Keratinocyte (primary cell): ENCODE measurements around the gene PDGFRA. TPM values are rescaled to one million over a fixed set of nuclear protein-coding genes. Genes with fewer than 3 reads are reported as not detected.
A peak's percentile ranks its signal among the peaks of the same experiment; 100 is the strongest.

Source experiments
- DNase-seq: peaks from one replicate; pipeline ENCODE4 v3.0.0-alpha.2; 2011; ENCODE audit warnings: low read depth, missing footprints, low spot score
- FAIRE-seq: peaks from 2 replicates; lab custom pipeline; 2011; peaks lifted over from hg19 to GRCh38; lab: Jason Lieb, UNC
- H2AFZ ChIP-seq: 2 replicates; pipeline ENCODE4 v1.6.0; 2012; ENCODE audit warnings: low read length, control low read depth, inconsistent platforms; ENCODE audit not compliant: control insufficient read depth
- H3K27ac ChIP-seq: 2 replicates; pipeline ENCODE4 v1.5.1; 2011; ENCODE audit warnings: low read length; ENCODE audit not compliant: control insufficient read depth, insufficient read depth
- H3K27me3 ChIP-seq: 3 replicates; pipeline ENCODE4 v1.6.0; 2011; ENCODE audit warnings: low read length; ENCODE audit not compliant: control insufficient read depth, insufficient read depth; ENCODE audit errors: extremely low read depth
- H3K36me3 ChIP-seq, 2 experiments: 2 replicates in 1 of 2; 3 replicates in 1 of 2; pipeline ENCODE4 v1.5.1; 2011; ENCODE audit warnings: low read length in 2 of 2, mild to moderate bottlenecking in 1 of 2; ENCODE audit not compliant: control insufficient read depth in 2 of 2, insufficient read depth in 2 of 2; ENCODE audit errors: extremely low read depth in 1 of 2
- H3K4me1 ChIP-seq: 3 replicates; pipeline ENCODE4 v1.5.1; 2011; ENCODE audit warnings: low read length; ENCODE audit not compliant: control insufficient read depth, insufficient read depth; ENCODE audit errors: extremely low read depth
- H3K4me2 ChIP-seq: 3 replicates; pipeline ENCODE4 v1.6.0; 2011; ENCODE audit warnings: low read depth, low read length; ENCODE audit not compliant: control insufficient read depth, insufficient read depth; ENCODE audit errors: extremely low read depth
- H3K4me3 ChIP-seq, 3 experiments: fragments of 200-600 bp in 1 of 3; sonication (generic) in 1 of 3; 2 replicates in 2 of 3; 3 replicates in 1 of 3; pipeline ENCODE4 v1.5.1; 2011 to 2016; ENCODE audit warnings: low read length in 3 of 3, mild to moderate bottlenecking in 3 of 3, control low read depth in 2 of 3, inconsistent platforms in 1 of 3, low read depth in 1 of 3, mixed read lengths in 1 of 3, mixed run types in 1 of 3, moderate library complexity in 1 of 3; ENCODE audit not compliant: control insufficient read depth in 2 of 3, insufficient read depth in 2 of 3; ENCODE audit errors: extremely low read depth in 1 of 3
- H3K79me2 ChIP-seq: 2 replicates; pipeline ENCODE4 v1.6.0; 2012; ENCODE audit warnings: low read length; ENCODE audit not compliant: control insufficient read depth, insufficient read depth
- H3K9ac ChIP-seq: 3 replicates; pipeline ENCODE4 v1.6.0; 2011; ENCODE audit warnings: low read length; ENCODE audit not compliant: control insufficient read depth, insufficient read depth; ENCODE audit errors: extremely low read depth
- H3K9me1 ChIP-seq: 3 replicates; pipeline ENCODE4 v1.6.0; 2011; ENCODE audit warnings: low read length; ENCODE audit not compliant: control insufficient read depth, insufficient read depth; ENCODE audit errors: extremely low read depth
- H3K9me3 ChIP-seq: 2 replicates; pipeline ENCODE4 v1.5.1; 2012; ENCODE audit warnings: low read depth, low read length; ENCODE audit not compliant: control insufficient read depth
- H4K20me1 ChIP-seq: 3 replicates; pipeline ENCODE4 v1.6.0; 2011; ENCODE audit warnings: low read length; ENCODE audit not compliant: control insufficient read depth, insufficient read depth; ENCODE audit errors: extremely low read depth
- CTCF ChIP-seq, 3 experiments: IDR thresholded peaks in 1 of 3; conservative IDR thresholded peaks in 1 of 3; optimal IDR thresholded peaks in 1 of 3; 2 replicates in 2 of 3; 3 replicates in 1 of 3; pipeline versions ENCODE3 to v1.5.1; 2011; ENCODE audit warnings: low read length in 3 of 3, mild to moderate bottlenecking in 3 of 3, moderate library complexity in 2 of 3, control low read depth in 1 of 3, inconsistent platforms in 1 of 3; ENCODE audit not compliant: insufficient read depth in 2 of 3; ENCODE audit errors: extremely low read depth in 1 of 3
- EZH2 ChIP-seq: IDR thresholded peaks from one replicate; pipeline ENCODE4 v1.6.1; 2012; ENCODE audit warnings: inconsistent platforms, mild to moderate bottlenecking, low read length, moderate library complexity
- dilution Hi-C: fragments of 300-500 bp; cut with MboI; formaldehyde crosslinking; loops from one replicate; pipeline ENCODE4 v1.7.0; 2020; ENCODE audit warnings: low sequenced_read_pairs; ENCODE audit not compliant: extremely low pct_ligation_motif_present
- polyA plus RNA-seq, 5 experiments: library from polyadenylated mRNA; depleted of rRNA in 3 of 5; stranded (reverse) in 3 of 5; stranded (forward) in 1 of 5; unstranded in 1 of 5; fragments of >200 nt; gene quantifications; 1 replicate in 1 of 5; 2 replicates in 3 of 5; 3 replicates in 1 of 5; pipeline versions ENCODE4 v1.2.1 to v1.2.3, GENCODE V29; 2011 to 2012; ENCODE audit warnings: missing spikeins in 2 of 5, low read depth in 1 of 5, low replicate concordance in 1 of 5

PDGFRA gene
- polyA plus RNA-seq, 1 donor (not counting 4 experiments of a cell fraction or from before 2014, with no cell fraction given): 0.22 TPM

GRCh38 chr4:54209617-54210016, 19.5 kb upstream of the PDGFRA start:
- Histone ChIP-seq H4K20me1 (no peaks in the 10 kb centered on the region), H3K9me1 (no peaks in the 10 kb centered on the region), H3K9me3 (no peaks in the 10 kb centered on the region), H3K9ac (no peak overlapping the region), H3K4me1 (peaks cover 6% of the 10 kb centered on the region), H3K36me3 (no peaks in the 10 kb centered on the region), H2AFZ (no peak overlapping the region), H3K27me3 (no peaks in the 10 kb centered on the region), H3K27ac (no peak overlapping the region), H3K79me2 (no peaks in the 10 kb centered on the region), H3K4me2 (no peak overlapping the region), H3K4me3 (no peak overlapping the region)
- TF ChIP-seq EZH2: no peak
- TF ChIP-seq CTCF (optimal IDR thresholded peaks at IDR 0.05 in 1 of 3, IDR thresholded peaks at IDR 0.05 in 1 of 3, conservative IDR thresholded peaks at IDR 0.05 in 1 of 3; ENCODE audit: extremely low read depth in 1 of 3, insufficient read depth in 2 of 3, low read length in 3 of 3): no peak
- no peak for DNase-seq
- dilution Hi-C loops: loop anchor here (25.0 kb wide), 1 partner anchor 272 kb away; no protein-coding TSS in a partner anchor
- FAIRE-seq: no peak

- Histone ChIP-seq H3K27me3 (no peaks in the 10 kb centered on the region), H2AFZ (no peak overlapping the region), H3K4me3 (no peak overlapping the region), H3K36me3 (no peaks in the 10 kb centered on the region), H3K4me2 (no peak overlapping the region), H3K9ac (no peak overlapping the region), H3K4me1 (peaks cover 11% of the 10 kb centered on the region), H3K27ac (no peak overlapping the region), H3K9me3 (no peaks in the 10 kb centered on the region), H4K20me1 (no peaks in the 10 kb centered on the region), H3K79me2 (no peaks in the 10 kb centered on the region), H3K9me1 (no peaks in the 10 kb centered on the region)
- dilution Hi-C loops: loop anchor here (25.0 kb wide), 1 partner anchor 276 kb away; no protein-coding TSS in a partner anchor
- TF ChIP-seq EZH2: no peak
- TF ChIP-seq CTCF (optimal IDR thresholded peaks at IDR 0.05 in 1 of 3, IDR thresholded peaks at IDR 0.05 in 1 of 3, conservative IDR thresholded peaks at IDR 0.05 in 1 of 3; ENCODE audit: extremely low read depth in 1 of 3, insufficient read depth in 2 of 3, low read length in 3 of 3): no peak
- FAIRE-seq (peak; percentile 32), DNase-seq (no peak)
These were observed 16.1 kb upstream of the PDGFRA start for GRCh38 chr4:54213001-54213400.
